GM12891 (cell line): ENCODE results near the gene CEP43.

ENCODE experiments used
- DNase-seq: peaks from one replicate; pipeline ENCODE4 v3.0.0; 2011; ENCODE audit warnings: low spot score; ENCODE audit not compliant: insufficient read length
- FAIRE-seq: peaks from 2 replicates; lab custom pipeline; 2011; peaks lifted over from hg19 to GRCh38; lab: Jason Lieb, UNC
- PAX5 ChIP-seq: IDR thresholded peaks from 2 replicates; pipeline ENCODE4 v1.6.1; 2011; ENCODE audit warnings: low read length, moderate library complexity, mild to moderate bottlenecking; ENCODE audit not compliant: insufficient read depth, severe bottlenecking
- POLR2A ChIP-seq: IDR thresholded peaks from 2 replicates; pipeline ENCODE4 v1.6.1; 2011; ENCODE audit warnings: low read depth, low read length, control low read depth
- POLR2AphosphoS5 ChIP-seq: IDR thresholded peaks from 2 replicates; pipeline ENCODE4 v1.6.1; 2011; ENCODE audit warnings: low read depth, low read length, control low read depth
- POU2F2 ChIP-seq: IDR thresholded peaks from 2 replicates; pipeline ENCODE4 v1.6.1; 2011; ENCODE audit warnings: low read depth, mild to moderate bottlenecking, control low read depth, low read length, moderate library complexity
- SPI1 ChIP-seq: IDR thresholded peaks from 2 replicates; pipeline ENCODE4 v1.6.1; 2011; ENCODE audit warnings: low read depth, low read length, control low read depth
- TAF1 ChIP-seq: IDR thresholded peaks from 2 replicates; pipeline ENCODE4 v1.6.1; 2011; ENCODE audit warnings: low read depth, low read length, control low read depth

The CEP43 gene

DNA sequence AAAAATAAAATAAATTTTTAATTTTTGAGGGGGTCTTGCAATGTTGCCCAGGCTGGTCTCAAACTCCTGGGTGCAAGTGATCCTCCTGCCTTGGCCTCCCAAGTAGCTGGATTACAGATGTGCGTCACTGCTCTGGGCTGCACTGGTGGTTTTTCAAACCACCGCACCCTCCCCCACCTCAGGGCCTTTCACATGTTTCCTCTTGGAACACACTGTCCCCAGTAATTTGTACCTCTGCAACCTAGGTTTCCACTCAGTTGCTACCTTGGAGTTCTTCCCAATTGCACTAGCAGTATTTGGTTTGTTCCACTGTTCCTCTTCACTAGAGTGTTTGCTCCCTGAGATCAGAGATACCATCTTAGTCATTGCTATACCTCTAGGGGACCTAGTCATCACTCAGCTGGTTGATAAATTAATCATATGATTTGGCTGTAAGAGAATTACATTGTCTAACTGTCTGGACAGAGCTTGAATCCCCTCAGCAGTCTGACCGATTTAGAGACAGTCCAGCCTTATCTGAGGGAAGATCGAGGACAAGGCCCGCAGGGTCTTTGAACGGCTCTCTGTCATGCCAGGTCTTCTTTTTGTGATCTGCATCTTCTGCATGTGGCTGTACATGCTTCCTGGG lies 32.0 kb downstream of the CEP43 start:
- DNase-seq (no peak), FAIRE-seq (no peak)
- TF ChIP-seq SPI1, result no peak
- TF ChIP-seq POLR2A, result no peak
- TF ChIP-seq POU2F2, result no peak

- TF ChIP-seq SPI1, result no peak
- TF ChIP-seq PAX5, result no peak
- no peak for TF ChIP-seq POLR2A
- TF ChIP-seq TAF1, result no peak
- TF ChIP-seq POLR2AphosphoS5, result no peak
- TF ChIP-seq POU2F2, result no peak
- FAIRE-seq (no peak), DNase-seq (no peak)
These were observed 34.9 kb downstream of the CEP43 start for GRCh38 chr6:167034056-167034455.

DNA sequence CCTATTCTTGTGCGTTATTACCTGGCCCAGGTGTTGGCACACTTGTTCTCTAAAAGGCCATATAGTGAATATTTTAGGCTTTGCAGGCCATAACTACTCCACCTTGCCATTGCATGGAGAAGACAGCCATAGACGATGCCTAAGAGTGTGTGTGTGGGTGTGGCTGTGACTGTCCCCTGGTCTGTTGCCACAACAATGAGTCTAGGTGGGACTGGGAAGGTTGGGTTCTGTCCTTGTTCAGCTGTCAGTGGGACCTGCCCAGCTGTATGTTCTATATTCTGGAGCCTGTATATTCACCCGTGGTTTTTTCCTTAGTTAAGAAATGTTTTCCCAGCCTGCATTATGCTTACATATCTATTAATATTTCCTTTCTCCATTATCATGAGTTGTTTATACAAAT lies 38.6 kb downstream of the CEP43 start:
- DNase-seq (no peak), FAIRE-seq (no peak)
- TF ChIP-seq PAX5 (no peak), TAF1 (no peak)

DNA sequence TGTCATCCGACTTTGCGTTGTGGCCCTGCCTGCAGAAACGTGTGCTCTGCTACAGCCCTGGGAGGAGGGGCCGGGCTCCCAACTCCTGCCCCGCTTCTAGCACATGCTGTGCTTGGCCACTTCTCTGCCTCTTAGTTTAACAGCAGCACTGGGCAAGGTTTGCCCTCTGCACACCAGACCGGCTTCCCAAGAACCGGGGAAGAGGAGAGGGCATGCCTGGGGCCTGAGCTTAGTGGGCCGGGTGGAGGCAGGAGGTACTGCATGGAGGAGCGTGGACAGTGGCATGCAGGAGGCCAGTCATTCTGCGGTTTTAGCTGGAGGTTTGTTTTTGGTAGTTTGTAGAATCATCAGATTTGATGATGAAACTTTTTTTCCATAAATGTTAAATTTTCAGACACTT lies 45.5 kb downstream of the CEP43 start:
- DNase-seq (no peak), FAIRE-seq (no peak)
- TF ChIP-seq SPI1, result no peak
- TF ChIP-seq POLR2AphosphoS5, result no peak
- no peak for TF ChIP-seq POLR2A
- no peak for TF ChIP-seq PAX5
- TF ChIP-seq POU2F2, result no peak
- no peak for TF ChIP-seq TAF1

GRCh38 chr6:167045828-167046580 lies 46.8 kb downstream of the CEP43 start:
- TF ChIP-seq TAF1, result no peak
- TF ChIP-seq PAX5, result no peak
- TF ChIP-seq SPI1, result no peak
- TF ChIP-seq POLR2AphosphoS5, result no peak
- no peak for TF ChIP-seq POLR2A
- TF ChIP-seq POU2F2, result no peak
- DNase-seq, result no peak
- peak; percentile 9 for FAIRE-seq

- FAIRE-seq (peak; percentile 87), DNase-seq (no peak)
- no peak for TF ChIP-seq POLR2A
- 0 out of 2 replicates have a peak, but pooled peaks have one; percentile 43 for TF ChIP-seq POU2F2
- no peak for TF ChIP-seq PAX5
These were observed 47.8 kb downstream of the CEP43 start for GRCh38 chr6:167046861-167047495.

- DNase-seq, result no peak
- FAIRE-seq, result peak; percentile 87
- no peak for TF ChIP-seq POLR2AphosphoS5
- TF ChIP-seq POU2F2, result no peak
- TF ChIP-seq PAX5, result peak; percentile 34
- TF ChIP-seq SPI1, result peak; percentile 90
- no peak for TF ChIP-seq TAF1
These were observed 48.4 kb downstream of the CEP43 start for GRCh38 chr6:167047554-167047953.
